ENCODE data around the gene DOHH. TPM values are rescaled to one million over a fixed set of nuclear protein-coding genes. Genes with fewer than 3 reads are reported as not detected.
A peak's percentile ranks its signal among the peaks of the same experiment; 100 is the strongest.

The DOHH gene
- total and polyA plus RNA-seq, 9 of the 15 experiments (the other 6 are each of a cell fraction or from before 2014, with no cell fraction given) = 0.14 to 47.2 (median 5.1) TPM

DNA sequence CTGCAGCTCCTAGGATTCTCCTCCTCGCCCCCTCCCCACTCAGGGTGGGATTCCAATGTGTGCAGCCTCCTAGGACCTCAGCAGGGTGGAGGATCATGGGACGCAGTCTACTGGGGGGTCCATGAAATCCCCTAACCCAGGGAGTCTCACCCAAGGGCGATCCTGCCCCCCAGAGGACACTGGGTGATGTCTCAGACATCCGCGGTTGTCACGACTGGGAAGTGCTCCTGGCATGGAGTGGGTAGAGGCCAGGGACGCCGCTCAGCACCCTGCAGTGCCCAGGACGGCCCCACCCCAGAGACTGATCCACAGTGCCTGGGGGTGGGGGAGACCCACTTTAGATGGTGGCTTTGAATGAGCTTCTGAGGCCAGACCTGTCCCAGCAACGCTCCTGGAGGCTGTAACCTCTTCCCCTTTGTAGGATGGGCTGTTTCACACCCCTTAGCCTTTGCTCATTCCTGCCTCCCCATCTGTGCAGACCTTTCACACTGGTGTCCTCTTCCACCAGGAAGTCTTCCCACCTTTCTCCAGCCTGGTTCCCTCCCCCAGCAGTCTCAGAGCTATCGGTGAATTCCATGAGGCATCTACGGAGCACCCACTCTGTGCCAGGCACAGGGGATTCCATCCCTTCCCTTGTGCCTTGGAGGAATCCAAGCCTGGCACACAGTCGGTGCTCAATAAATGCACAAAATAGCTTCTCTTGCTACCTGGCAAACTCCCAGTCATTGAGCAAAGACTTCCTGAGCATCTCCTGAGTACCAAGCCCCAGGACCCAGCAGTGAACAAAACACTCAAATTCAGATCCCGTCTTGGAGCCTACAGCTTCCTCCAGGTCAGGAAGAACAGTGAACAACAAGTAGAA, 30.6 kb downstream of the DOHH start (continued):
- no peak for TF ChIP-seq BRCA1 (IDR thresholded peaks at IDR 0.05)
- no peak for TF ChIP-seq BRCA1 (CRISPR knock-in tag; IDR thresholded peaks at IDR 0.05)
- no peak for TF ChIP-seq ELF2 (CRISPR knock-in tag; IDR thresholded peaks at IDR 0.05)
- TF ChIP-seq SMARCA5 (IDR thresholded peaks at IDR 0.05) = no peak
- TF ChIP-seq NR3C1 (CRISPR knock-in tag; IDR thresholded peaks at IDR 0.05) = no peak
- TF ChIP-seq ZNF224 (CRISPR knock-in tag; IDR thresholded peaks at IDR 0.05) = no peak
- no peak for TF ChIP-seq ZZZ3 (IDR thresholded peaks at IDR 0.05)
- TF ChIP-seq KLF16 (IDR thresholded peaks at IDR 0.05) = no peak
- no peak for TF ChIP-seq MED1 (CRISPR knock-in tag; IDR thresholded peaks at IDR 0.05; ENCODE audit: borderline replicate concordance)
- TF ChIP-seq POLR2AphosphoS2 (IDR thresholded peaks at IDR 0.05; ENCODE audit: low read length) = peak; percentile 71; the same call in 1 of the 2 replicates
- TF ChIP-seq MAFG (tag; conservative IDR thresholded peaks at IDR 0.05) = no peak
- peak; percentile 66 for TF ChIP-seq ZFP36 (IDR thresholded peaks at IDR 0.05; ENCODE audit: low read depth, low read length, partially characterized antibody)
- TF ChIP-seq NFRKB (IDR thresholded peaks at IDR 0.05; ENCODE audit: low read depth) = no peak
- TF ChIP-seq MCM3 (IDR thresholded peaks at IDR 0.05) = no peak
- TF ChIP-seq TEAD4 (IDR thresholded peaks at IDR 0.05; ENCODE audit: low read length) = no peak
- TF ChIP-seq TEAD4 (CRISPR knock-in tag; IDR thresholded peaks at IDR 0.05; ENCODE audit: borderline replicate concordance) = no peak
- no peak for TF ChIP-seq NR2F6 (CRISPR knock-in tag; IDR thresholded peaks at IDR 0.05)
- peak; percentile 12; the same call in 1 of the 2 replicates for TF ChIP-seq POLR2AphosphoS5 (IDR thresholded peaks at IDR 0.05; ENCODE audit: control insufficient read depth, insufficient read depth, low read depth, low read length)
- no peak for TF ChIP-seq GABPA (tag; conservative IDR thresholded peaks at IDR 0.05; ENCODE audit: low read depth)
- no peak for TF ChIP-seq CBFB (CRISPR knock-in tag; IDR thresholded peaks at IDR 0.05)
- TF ChIP-seq, protein P1, sequence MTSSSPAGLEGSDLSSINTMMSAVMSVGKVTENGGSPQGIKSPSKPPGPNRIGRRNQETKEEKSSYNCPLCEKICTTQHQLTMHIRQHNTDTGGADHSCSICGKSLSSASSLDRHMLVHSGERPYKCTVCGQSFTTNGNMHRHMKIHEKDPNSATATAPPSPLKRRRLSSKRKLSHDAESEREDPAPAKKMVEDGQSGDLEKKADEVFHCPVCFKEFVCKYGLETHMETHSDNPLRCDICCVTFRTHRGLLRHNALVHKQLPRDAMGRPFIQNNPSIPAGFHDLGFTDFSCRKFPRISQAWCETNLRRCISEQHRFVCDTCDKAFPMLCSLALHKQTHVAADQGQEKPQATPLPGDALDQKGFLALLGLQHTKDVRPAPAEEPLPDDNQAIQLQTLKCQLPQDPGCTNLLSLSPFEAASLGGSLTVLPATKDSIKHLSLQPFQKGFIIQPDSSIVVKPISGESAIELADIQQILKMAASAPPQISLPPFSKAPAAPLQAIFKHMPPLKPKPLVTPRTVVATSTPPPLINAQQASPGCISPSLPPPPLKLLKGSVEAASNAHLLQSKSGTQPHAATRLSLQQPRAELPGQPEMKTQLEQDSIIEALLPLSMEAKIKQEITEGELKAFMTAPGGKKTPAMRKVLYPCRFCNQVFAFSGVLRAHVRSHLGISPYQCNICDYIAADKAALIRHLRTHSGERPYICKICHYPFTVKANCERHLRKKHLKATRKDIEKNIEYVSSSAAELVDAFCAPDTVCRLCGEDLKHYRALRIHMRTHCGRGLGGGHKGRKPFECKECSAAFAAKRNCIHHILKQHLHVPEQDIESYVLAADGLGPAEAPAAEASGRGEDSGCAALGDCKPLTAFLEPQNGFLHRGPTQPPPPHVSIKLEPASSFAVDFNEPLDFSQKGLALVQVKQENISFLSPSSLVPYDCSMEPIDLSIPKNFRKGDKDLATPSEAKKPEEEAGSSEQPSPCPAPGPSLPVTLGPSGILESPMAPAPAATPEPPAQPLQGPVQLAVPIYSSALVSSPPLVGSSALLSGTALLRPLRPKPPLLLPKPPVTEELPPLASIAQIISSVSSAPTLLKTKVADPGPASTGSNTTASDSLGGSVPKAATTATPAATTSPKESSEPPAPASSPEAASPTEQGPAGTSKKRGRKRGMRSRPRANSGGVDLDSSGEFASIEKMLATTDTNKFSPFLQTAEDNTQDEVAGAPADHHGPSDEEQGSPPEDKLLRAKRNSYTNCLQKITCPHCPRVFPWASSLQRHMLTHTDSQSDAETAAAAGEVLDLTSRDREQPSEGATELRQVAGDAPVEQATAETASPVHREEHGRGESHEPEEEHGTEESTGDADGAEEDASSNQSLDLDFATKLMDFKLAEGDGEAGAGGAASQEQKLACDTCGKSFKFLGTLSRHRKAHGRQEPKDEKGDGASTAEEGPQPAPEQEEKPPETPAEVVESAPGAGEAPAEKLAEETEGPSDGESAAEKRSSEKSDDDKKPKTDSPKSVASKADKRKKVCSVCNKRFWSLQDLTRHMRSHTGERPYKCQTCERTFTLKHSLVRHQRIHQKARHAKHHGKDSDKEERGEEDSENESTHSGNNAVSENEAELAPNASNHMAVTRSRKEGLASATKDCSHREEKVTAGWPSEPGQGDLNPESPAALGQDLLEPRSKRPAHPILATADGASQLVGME (CRISPR knock-in tag; IDR thresholded peaks at IDR 0.05) = no peak
- peak; percentile 66 for TF ChIP-seq RBM22 (IDR thresholded peaks at IDR 0.05; ENCODE audit: low read depth, low read length, poor library complexity, severe bottlenecking)
- no peak for TF ChIP-seq PTBP1 (IDR thresholded peaks at IDR 0.05; ENCODE audit: low read depth, low read length)
- TF ChIP-seq NR1H2 (CRISPR knock-in tag; IDR thresholded peaks at IDR 0.05) = no peak
- TF ChIP-seq BRD4 (IDR thresholded peaks at IDR 0.05) = no peak
- TF ChIP-seq HDAC1 (IDR thresholded peaks at IDR 0.05) = no peak
- peak; percentile 70 for TF ChIP-seq POLR2G (IDR thresholded peaks at IDR 0.05; ENCODE audit: low read depth, low read length)
- TF ChIP-seq MCM7 (IDR thresholded peaks at IDR 0.05) = no peak
